Erythroblast (primary cell): ENCODE results near the gene PRKAR1A.

Source experiments
- GATA1 ChIP-seq: IDR thresholded peaks from 2 replicates; pipeline ENCODE4 v1.6.1; 2011; ENCODE audit warnings: low read depth, mild to moderate bottlenecking, control low read depth, low read length, moderate library complexity
- POLR2A ChIP-seq: IDR thresholded peaks from 2 replicates; pipeline ENCODE4 v1.6.1; 2011; ENCODE audit warnings: mild to moderate bottlenecking, low read length

GRCh38 chr17:68595496-68595895 is 83.3 kb downstream of the PRKAR1A start:
- no peak for TF ChIP-seq POLR2A
- no peak for TF ChIP-seq GATA1
